Measurements from ENCODE around the gene C18orf32. TPM values are rescaled to one million over a fixed set of nuclear protein-coding genes. Genes with fewer than 3 reads are reported as not detected.

Gene C18orf32
- total and polyA plus RNA-seq, 2 experiments from 2014 or later: 77.9 to 105 TPM

DNA sequence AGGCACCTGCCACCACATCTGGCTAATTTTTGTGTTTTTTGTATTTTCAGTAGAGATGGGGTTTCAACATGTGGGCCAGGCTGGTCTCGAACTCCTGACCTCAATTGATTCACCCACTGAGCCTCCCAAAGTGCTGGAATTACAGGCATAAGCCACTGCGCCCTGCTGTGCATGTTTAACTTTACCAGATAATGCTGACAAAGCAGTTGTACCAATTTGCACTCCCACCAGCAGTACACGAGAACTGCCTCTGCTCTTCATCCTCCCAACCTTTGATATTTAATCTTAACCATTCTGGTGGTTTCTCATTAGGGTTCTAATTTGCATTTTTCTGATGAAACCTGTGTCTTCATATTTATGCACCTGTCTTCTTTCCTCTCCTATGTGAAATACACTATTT is 14.6 kb downstream of the C18orf32 start:
- no peak for DNase-seq (ENCODE audit: low spot score)
- H3K27me3 ChIP-seq: no peaks in the 10 kb centered on the region
- H3K9me2 ChIP-seq (replicated peaks; ENCODE audit: insufficient read depth): no peaks in the 10 kb centered on the region
- no peak overlapping the region for H3K4me2 ChIP-seq
- TF ChIP-seq EZH2 (IDR thresholded peaks at IDR 0.05; ENCODE audit: borderline replicate concordance) (no peak), CTCF (IDR thresholded peaks at IDR 0.05; ENCODE audit: poor library complexity) (no peak), EZH2phosphoT487 (IDR thresholded peaks at IDR 0.05; ENCODE audit: low read depth, severe bottlenecking, unreplicated experiment) (no peak)
- WGBS (ENCODE audit: low lambda C conversion rate, missing lambda C conversion rate): 81% methylated on average over 3 of the region's 3 CpGs
- H3K36me3 ChIP-seq (replicated peaks; ENCODE audit: insufficient read depth, low read depth): no peaks in the 10 kb centered on the region
- no peak overlapping the region for H3K4me3 ChIP-seq
- H3K27ac ChIP-seq: no peak overlapping the region
- H3K79me2 ChIP-seq: no peaks in the 10 kb centered on the region
- no peak overlapping the region for H2AFZ ChIP-seq
- no peaks in the 10 kb centered on the region for H4K20me1 ChIP-seq (ENCODE audit: insufficient read depth, poor library complexity, severe bottlenecking)
- no peaks in the 10 kb centered on the region for H3K9me3 ChIP-seq (ENCODE audit: low read depth)
- no peaks in the 10 kb centered on the region for H3K4me1 ChIP-seq (ENCODE audit: insufficient read depth)

- no peaks in the 10 kb centered on the region for H3K36me3 ChIP-seq (replicated peaks; ENCODE audit: insufficient read depth, low read depth)
- H3K79me2 ChIP-seq: no peaks in the 10 kb centered on the region
- H4K20me1 ChIP-seq (ENCODE audit: insufficient read depth, poor library complexity, severe bottlenecking): no peaks in the 10 kb centered on the region
- H3K27ac ChIP-seq: no peak overlapping the region
- H3K9me3 ChIP-seq (ENCODE audit: low read depth): no peaks in the 10 kb centered on the region
- no peaks in the 10 kb centered on the region for H3K27me3 ChIP-seq
- no peaks in the 10 kb centered on the region for H3K4me1 ChIP-seq (ENCODE audit: insufficient read depth)
- no peaks in the 10 kb centered on the region for H3K9me2 ChIP-seq (replicated peaks; ENCODE audit: insufficient read depth)
- no peak overlapping the region for H3K4me2 ChIP-seq
- H3K4me3 ChIP-seq: no peak overlapping the region
- no peak for DNase-seq (ENCODE audit: low spot score)
- TF ChIP-seq EZH2 (IDR thresholded peaks at IDR 0.05; ENCODE audit: borderline replicate concordance): no peak
- no peak for TF ChIP-seq EZH2phosphoT487 (IDR thresholded peaks at IDR 0.05; ENCODE audit: low read depth, severe bottlenecking, unreplicated experiment)
- no peak for TF ChIP-seq CTCF (IDR thresholded peaks at IDR 0.05; ENCODE audit: poor library complexity)
- WGBS (ENCODE audit: low lambda C conversion rate, missing lambda C conversion rate): 93% methylated on average over 1 of the region's 1 CpG
- H2AFZ ChIP-seq: no peak overlapping the region
Observed at GRCh38 chr18:49471532-49471931, 15.5 kb downstream of the C18orf32 start.

DNA sequence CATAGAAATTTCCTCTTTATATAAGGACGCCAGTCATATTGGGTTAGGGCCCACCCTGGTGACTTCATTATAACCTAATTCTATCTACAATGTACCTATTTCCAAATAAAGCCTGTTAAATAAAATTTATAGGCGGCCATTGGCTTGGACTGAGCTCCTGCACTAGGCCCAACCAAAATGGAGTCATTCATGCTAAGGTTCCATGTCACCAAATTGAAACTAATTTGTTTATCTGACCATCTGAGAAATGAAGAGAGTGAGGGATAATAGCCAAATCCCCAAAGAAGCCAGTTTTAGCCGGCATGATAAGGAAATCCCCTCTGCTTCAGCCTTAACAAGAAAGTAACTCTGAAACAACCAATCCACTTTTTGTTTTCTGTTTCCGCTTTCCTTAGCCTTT is 19.4 kb downstream of the C18orf32 start:
- no peak for DNase-seq (ENCODE audit: low spot score)
- no peaks in the 10 kb centered on the region for H3K27me3 ChIP-seq
- H3K27ac ChIP-seq: no peak overlapping the region
- H3K79me2 ChIP-seq: no peaks in the 10 kb centered on the region
- 64% methylated on average over 4 of the region's 4 CpGs for WGBS (ENCODE audit: low lambda C conversion rate, missing lambda C conversion rate)
- H3K36me3 ChIP-seq (replicated peaks; ENCODE audit: insufficient read depth, low read depth): no peaks in the 10 kb centered on the region
- H3K4me2 ChIP-seq: no peak overlapping the region
- TF ChIP-seq EZH2 (IDR thresholded peaks at IDR 0.05; ENCODE audit: borderline replicate concordance) (no peak), CTCF (IDR thresholded peaks at IDR 0.05; ENCODE audit: poor library complexity) (no peak), EZH2phosphoT487 (IDR thresholded peaks at IDR 0.05; ENCODE audit: low read depth, severe bottlenecking, unreplicated experiment) (no peak)
- no peaks in the 10 kb centered on the region for H4K20me1 ChIP-seq (ENCODE audit: insufficient read depth, poor library complexity, severe bottlenecking)
- H2AFZ ChIP-seq: no peak overlapping the region
- H3K9me3 ChIP-seq (ENCODE audit: low read depth): no peaks in the 10 kb centered on the region
- H3K4me1 ChIP-seq (ENCODE audit: insufficient read depth): no peaks in the 10 kb centered on the region
- H3K4me3 ChIP-seq: no peak overlapping the region
- H3K9me2 ChIP-seq (replicated peaks; ENCODE audit: insufficient read depth): no peaks in the 10 kb centered on the region
